IMR-90 (cell line): ENCODE measurements around the gene TRIM63.

ENCODE experiments used
- BHLHE40 ChIP-seq: fragments of 150-350 bp; IDR thresholded peaks from 2 replicates; pipeline ENCODE4 v1.6.1; 2016; ENCODE audit warnings: mild to moderate bottlenecking, low read depth, low read length
- CEBPB ChIP-seq: IDR thresholded peaks from 2 replicates; pipeline ENCODE4 v1.6.1; 2012; ENCODE audit warnings: low read depth, low read length, improper control_type of control experiment
- FOS ChIP-seq: fragments of 150-350 bp; IDR thresholded peaks from 2 replicates; pipeline ENCODE4 v1.6.1; 2016; ENCODE audit warnings: low read depth, low read length
- POLR2A ChIP-seq: IDR thresholded peaks from 2 replicates; pipeline ENCODE4 v1.6.1; 2012; ENCODE audit warnings: mild to moderate bottlenecking, low read depth, low read length
- RCOR1 ChIP-seq: IDR thresholded peaks from 2 replicates; pipeline ENCODE4 v1.6.1; 2012; ENCODE audit warnings: mild to moderate bottlenecking, low read length, improper control_type of control experiment; ENCODE audit not compliant: insufficient replicate concordance
- TF ChIP-seq, protein P1 (sequence below): conservative IDR thresholded peaks from 2 replicates; pipeline ENCODE4 v1.5.1; 2012; ENCODE audit warnings: mild to moderate bottlenecking, low read depth, low read length, improper control_type of control experiment

DNA sequence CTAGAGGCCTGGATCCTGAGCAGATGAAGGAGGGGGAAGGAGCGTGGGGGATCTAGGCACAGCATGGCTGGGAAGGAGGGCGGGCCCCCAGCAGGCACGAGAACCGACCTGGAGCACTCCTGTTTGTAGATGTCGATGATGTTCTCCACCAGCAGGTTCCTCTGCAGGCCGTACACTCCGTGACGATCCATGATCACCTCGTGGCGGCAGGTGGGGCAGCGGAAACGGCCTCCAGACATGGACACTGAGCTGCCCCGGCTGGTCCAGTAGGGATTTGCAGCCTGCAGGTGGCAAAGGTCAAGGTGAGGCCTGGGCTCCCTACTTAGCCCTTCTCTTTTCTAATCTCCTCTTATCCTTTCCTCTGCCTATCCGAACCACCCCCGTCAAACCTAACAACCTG is 1.3 kb downstream of the TRIM63 start:
- TF ChIP-seq, protein P1, sequence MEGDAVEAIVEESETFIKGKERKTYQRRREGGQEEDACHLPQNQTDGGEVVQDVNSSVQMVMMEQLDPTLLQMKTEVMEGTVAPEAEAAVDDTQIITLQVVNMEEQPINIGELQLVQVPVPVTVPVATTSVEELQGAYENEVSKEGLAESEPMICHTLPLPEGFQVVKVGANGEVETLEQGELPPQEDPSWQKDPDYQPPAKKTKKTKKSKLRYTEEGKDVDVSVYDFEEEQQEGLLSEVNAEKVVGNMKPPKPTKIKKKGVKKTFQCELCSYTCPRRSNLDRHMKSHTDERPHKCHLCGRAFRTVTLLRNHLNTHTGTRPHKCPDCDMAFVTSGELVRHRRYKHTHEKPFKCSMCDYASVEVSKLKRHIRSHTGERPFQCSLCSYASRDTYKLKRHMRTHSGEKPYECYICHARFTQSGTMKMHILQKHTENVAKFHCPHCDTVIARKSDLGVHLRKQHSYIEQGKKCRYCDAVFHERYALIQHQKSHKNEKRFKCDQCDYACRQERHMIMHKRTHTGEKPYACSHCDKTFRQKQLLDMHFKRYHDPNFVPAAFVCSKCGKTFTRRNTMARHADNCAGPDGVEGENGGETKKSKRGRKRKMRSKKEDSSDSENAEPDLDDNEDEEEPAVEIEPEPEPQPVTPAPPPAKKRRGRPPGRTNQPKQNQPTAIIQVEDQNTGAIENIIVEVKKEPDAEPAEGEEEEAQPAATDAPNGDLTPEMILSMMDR: no peak
- TF ChIP-seq POLR2A: no peak
- TF ChIP-seq FOS: no peak
- TF ChIP-seq CEBPB: no peak
- TF ChIP-seq BHLHE40: no peak
- TF ChIP-seq RCOR1: no peak
